M059J (cell line): Measurements from ENCODE around the gene SPATA9. TPM values are rescaled to one million over a fixed set of nuclear protein-coding genes. Genes with fewer than 3 reads are reported as not detected.

Experiments
- DNase-seq: peaks from one replicate; pipeline ENCODE4 v3.0.0-alpha.2; 2012; ENCODE audit warnings: low read depth
- total RNA-seq: library from RNA; depleted of rRNA; stranded (reverse); fragments of >200 nt; shearing (Covaris generic); gene quantifications from 2 replicates; pipeline ENCODE4 v1.2.3, GENCODE V29; 2014; rRNA removed

Gene SPATA9
- total RNA-seq, 1 experiment from 2014 or later, result 1.3 TPM

GRCh38 chr5:95619514-95620029, 63.2 kb downstream of the SPATA9 start:
- no peak for DNase-seq

GRCh38 chr5:95619096-95619495, 63.7 kb downstream of the SPATA9 start:
- DNase-seq, result peak; percentile 68

- peak; percentile 71 for DNase-seq
Measured at GRCh38 chr5:95617057-95617456, 65.7 kb downstream of the SPATA9 start.

- DNase-seq, result no peak
Measured at GRCh38 chr5:95615164-95615467, 67.7 kb downstream of the SPATA9 start.

- DNase-seq, result no peak
Measured at GRCh38 chr5:95613514-95613913, 69.3 kb downstream of the SPATA9 start.

- no peak for DNase-seq
Measured at GRCh38 chr5:95611396-95611795, 71.4 kb downstream of the SPATA9 start.

GRCh38 chr5:95610546-95610945, 72.2 kb downstream of the SPATA9 start:
- DNase-seq, result peak; percentile 44

GRCh38 chr5:95609711-95610110, 73.1 kb downstream of the SPATA9 start:
- DNase-seq, result no peak

Other genes with a start within 250 kb of the SPATA9 start
- gene SKIC3, start 128.0 kb downstream of the SPATA9 start, total RNA-seq, result 36.8 and 44.8 TPM in 2 replicates
- gene ARSK, start 127.9 kb downstream of the SPATA9 start, total RNA-seq, result 12.3 and 13.4 TPM in 2 replicates
- 0.34 and 2.4 TPM in 2 replicates for gene GPR150, start 62.9 kb downstream of the SPATA9 start, total RNA-seq
- 1.6 and 1.7 TPM in 2 replicates for gene RFESD, start 36.2 kb downstream of the SPATA9 start, total RNA-seq
- gene RHOBTB3, start 48.3 kb upstream of the SPATA9 start, total RNA-seq, result 192 and 286 TPM in 2 replicates
- gene GLRX, start 139.7 kb upstream of the SPATA9 start, total RNA-seq, result 34.6 and 38.7 TPM in 2 replicates